Naive thymus-derived CD4-positive, alpha-beta T cell (primary cell): Measurements from ENCODE around the gene TIMM17A. TPM values are rescaled to one million over a fixed set of nuclear protein-coding genes. Genes with fewer than 3 reads are reported as not detected.

Experiments used
- microRNA-seq: library from miRNA; unstranded; fragments of <30 nt; microRNA quantifications from one replicate; pipeline ENCODE4 v1.2.0, GENCODE V29; 2022; ENCODE audit warnings: borderline microRNAs expressed
- polyA plus RNA-seq, 2 donors: library from polyadenylated mRNA; unstranded; fragments of 300-500 nt; fragmentation: Illumina TruSeq; gene quantifications; one replicate each; pipeline ENCODE4 v1.2.3, GENCODE V29; 2021
- total RNA-seq, 6 experiments: library from RNA in 5 of 6; stranded (reverse) in 5 of 6; gene quantifications; 1 replicate in 5 of 6; 2 replicates in 1 of 6; pipeline ENCODE4 v1.2.3 and lab custom pipeline; 2021 to 2026

The TIMM17A gene
- total and polyA plus RNA-seq, 7 experiments from 2014 or later, result 20.6 to 58.4 (median 29.8) TPM

Small RNA genes within 50 kb of the gene (microRNA-seq; reads per million reads assigned to microRNA genes)
- not detected for gene MIR6740

Other genes with a start within 250 kb of the TIMM17A start
- 10 to 100 TPM; 28.7 to 55.3 (median 37.9) TPM for gene IPO9, start 126.3 kb upstream of the TIMM17A start, total RNA-seq
- gene IPO9, start 126.3 kb upstream of the TIMM17A start, polyA plus RNA-seq, result 10 to 100 TPM; 20.8 to 24.7 TPM
- gene SHISA4, start 66.6 kb upstream of the TIMM17A start, total RNA-seq, result 1 to 10 TPM in 2 of 5 experiments, under 1 TPM in 3; 0.30 to 1.4 (median 0.66) TPM
- gene SHISA4, start 66.6 kb upstream of the TIMM17A start, polyA plus RNA-seq, result not detected
- gene LMOD1, start 9.0 kb upstream of the TIMM17A start, total RNA-seq, result not detected
- not detected for gene LMOD1, start 9.0 kb upstream of the TIMM17A start, polyA plus RNA-seq
- gene RNPEP, start 27.1 kb downstream of the TIMM17A start, total RNA-seq, result 10 to 100 TPM; 19.4 to 43.4 (median 26.8) TPM
- 10 to 100 TPM; 23.1 to 30.2 TPM for gene RNPEP, start 27.1 kb downstream of the TIMM17A start, polyA plus RNA-seq
- 1 to 10 TPM in 3 of 5 experiments, under 1 TPM in 2; 0.19 to 2.8 (median 2.0) TPM for gene ELF3, start 55.1 kb downstream of the TIMM17A start, total RNA-seq
- gene ELF3, start 55.1 kb downstream of the TIMM17A start, polyA plus RNA-seq, result under 1 TPM in 1 of 2 donors, not detected in 1; 0.29 TPM
- not detected for gene GPR37L1, start 167.4 kb downstream of the TIMM17A start, total RNA-seq
- gene GPR37L1, start 167.4 kb downstream of the TIMM17A start, polyA plus RNA-seq, result under 1 TPM; 0.02 to 0.09 TPM
- gene ARL8A, start 189.2 kb downstream of the TIMM17A start, total RNA-seq, result 10 to 100 TPM; 38.2 to 99.4 (median 54.3) TPM
- gene ARL8A, start 189.2 kb downstream of the TIMM17A start, polyA plus RNA-seq, result 1 to 10 TPM; 5.5 to 6.3 TPM
- gene PTPN7, start 205.1 kb downstream of the TIMM17A start, total RNA-seq, result 100 to 1,000 TPM in 2 of 5 experiments, 10 to 100 TPM in 3; 43.2 to 258 (median 97.0) TPM
- gene PTPN7, start 205.1 kb downstream of the TIMM17A start, polyA plus RNA-seq, result 10 to 100 TPM; 40.4 to 78.6 TPM
- gene LGR6, start 238.3 kb downstream of the TIMM17A start, total RNA-seq, result 1 to 10 TPM in 1 of 5 experiments, under 1 TPM in 3, not detected in 1; 0.16 to 5.8 (median 0.67) TPM
- under 1 TPM; 0.22 to 0.29 TPM for gene LGR6, start 238.3 kb downstream of the TIMM17A start, polyA plus RNA-seq